ENCODE results near the gene HIGD2A. TPM values are rescaled to one million over a fixed set of nuclear protein-coding genes. Genes with fewer than 3 reads are reported as not detected.

Gene HIGD2A
- total and polyA plus RNA-seq, 10 of the 15 experiments (the other 5 are each of a cell fraction or from before 2014, with no cell fraction given): 152 to 348 (median 194) TPM

- Histone ChIP-seq H3K9ac (ENCODE audit: control insufficient read depth, insufficient read depth, low read length) (no peak overlapping the region), H3K27ac (ENCODE audit: control insufficient read depth, insufficient read depth) (no peak overlapping the region), H4K20me1 (ENCODE audit: control insufficient read depth, insufficient read depth) (no peaks in the 10 kb centered on the region), H3K4me2 (ENCODE audit: control insufficient read depth, insufficient read depth) (no peak overlapping the region), H3K9me3 (replicated peaks; ENCODE audit: control insufficient read depth, insufficient read depth, low read length) (no peaks in the 10 kb centered on the region), H3K4me3 (no peak overlapping the region), H3K4me1 (ENCODE audit: control insufficient read depth, insufficient read depth, low read length) (peaks cover 5% of the 10 kb centered on the region), H2AFZ (ENCODE audit: control insufficient read depth, low read depth, low read length) (no peak overlapping the region), H3K36me3 (ENCODE audit: control insufficient read depth in 2 of 2, insufficient read depth in 2 of 2, low read length in 1 of 2) (no peaks in the 10 kb centered on the region), H3K27me3 (replicated peaks in 1 of 2; ENCODE audit: control insufficient read depth in 2 of 2, insufficient read depth in 2 of 2, low read length in 1 of 2) (no peaks in the 10 kb centered on the region), H3K79me2 (ENCODE audit: control insufficient read depth, insufficient read depth, low read length) (no peaks in the 10 kb centered on the region)
- ATAC-seq: no peak
- BruUV-seq (replicated peaks): no TSS peak
- in situ Hi-C loops (cut with MboI) (no loop called here), intact Hi-C loops (cut with micrococcal nuclease; ENCODE audit: unreplicated experiment) (no loop called here)
- TF ChIP-seq USF2 (IDR thresholded peaks at IDR 0.05; ENCODE audit: borderline replicate concordance, low read depth, low read length) (no peak), TCF3 (IDR thresholded peaks at IDR 0.05; ENCODE audit: borderline replicate concordance, insufficient read depth, low read depth, low read length) (no peak), HDAC6 (IDR thresholded peaks at IDR 0.05; ENCODE audit: unreplicated experiment) (no peak), MEF2A (IDR thresholded peaks at IDR 0.05; ENCODE audit: insufficient read depth, low read depth, low read length) (no peak), IRF4 (IDR thresholded peaks at IDR 0.05; ENCODE audit: low read depth, low read length) (no peak), STAT3 (IDR thresholded peaks at IDR 0.05; ENCODE audit: low read depth, low read length) (no peak), RCOR1 (conservative IDR thresholded peaks at IDR 0.05; ENCODE audit: low read depth, low read length) (no peak), HDGF (IDR thresholded peaks at IDR 0.05) (no peak), MYC (IDR thresholded peaks at IDR 0.05; ENCODE audit: insufficient read depth, insufficient read length, insufficient replicate concordance, low read length, severe bottlenecking) (no peak)
- TF ChIP-seq, protein P1, sequence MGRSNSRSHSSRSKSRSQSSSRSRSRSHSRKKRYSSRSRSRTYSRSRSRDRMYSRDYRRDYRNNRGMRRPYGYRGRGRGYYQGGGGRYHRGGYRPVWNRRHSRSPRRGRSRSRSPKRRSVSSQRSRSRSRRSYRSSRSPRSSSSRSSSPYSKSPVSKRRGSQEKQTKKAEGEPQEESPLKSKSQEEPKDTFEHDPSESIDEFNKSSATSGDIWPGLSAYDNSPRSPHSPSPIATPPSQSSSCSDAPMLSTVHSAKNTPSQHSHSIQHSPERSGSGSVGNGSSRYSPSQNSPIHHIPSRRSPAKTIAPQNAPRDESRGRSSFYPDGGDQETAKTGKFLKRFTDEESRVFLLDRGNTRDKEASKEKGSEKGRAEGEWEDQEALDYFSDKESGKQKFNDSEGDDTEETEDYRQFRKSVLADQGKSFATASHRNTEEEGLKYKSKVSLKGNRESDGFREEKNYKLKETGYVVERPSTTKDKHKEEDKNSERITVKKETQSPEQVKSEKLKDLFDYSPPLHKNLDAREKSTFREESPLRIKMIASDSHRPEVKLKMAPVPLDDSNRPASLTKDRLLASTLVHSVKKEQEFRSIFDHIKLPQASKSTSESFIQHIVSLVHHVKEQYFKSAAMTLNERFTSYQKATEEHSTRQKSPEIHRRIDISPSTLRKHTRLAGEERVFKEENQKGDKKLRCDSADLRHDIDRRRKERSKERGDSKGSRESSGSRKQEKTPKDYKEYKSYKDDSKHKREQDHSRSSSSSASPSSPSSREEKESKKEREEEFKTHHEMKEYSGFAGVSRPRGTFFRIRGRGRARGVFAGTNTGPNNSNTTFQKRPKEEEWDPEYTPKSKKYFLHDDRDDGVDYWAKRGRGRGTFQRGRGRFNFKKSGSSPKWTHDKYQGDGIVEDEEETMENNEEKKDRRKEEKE (IDR thresholded peaks at IDR 0.05): no peak
- TF ChIP-seq, protein P2, sequence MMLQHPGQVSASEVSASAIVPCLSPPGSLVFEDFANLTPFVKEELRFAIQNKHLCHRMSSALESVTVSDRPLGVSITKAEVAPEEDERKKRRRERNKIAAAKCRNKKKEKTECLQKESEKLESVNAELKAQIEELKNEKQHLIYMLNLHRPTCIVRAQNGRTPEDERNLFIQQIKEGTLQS (IDR thresholded peaks at IDR 0.05; ENCODE audit: borderline replicate concordance, extremely low read depth, low read depth, low read length): no peak
- TF ChIP-seq, protein P3, sequence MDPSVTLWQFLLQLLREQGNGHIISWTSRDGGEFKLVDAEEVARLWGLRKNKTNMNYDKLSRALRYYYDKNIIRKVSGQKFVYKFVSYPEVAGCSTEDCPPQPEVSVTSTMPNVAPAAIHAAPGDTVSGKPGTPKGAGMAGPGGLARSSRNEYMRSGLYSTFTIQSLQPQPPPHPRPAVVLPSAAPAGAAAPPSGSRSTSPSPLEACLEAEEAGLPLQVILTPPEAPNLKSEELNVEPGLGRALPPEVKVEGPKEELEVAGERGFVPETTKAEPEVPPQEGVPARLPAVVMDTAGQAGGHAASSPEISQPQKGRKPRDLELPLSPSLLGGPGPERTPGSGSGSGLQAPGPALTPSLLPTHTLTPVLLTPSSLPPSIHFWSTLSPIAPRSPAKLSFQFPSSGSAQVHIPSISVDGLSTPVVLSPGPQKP (IDR thresholded peaks at IDR 0.05; ENCODE audit: low read depth, low read length): no peak
- ChIA-PET CTCF (interaction anchor here (4.6 kb wide), 1 partner anchor 16 kb away, joined by 15 read pairs; the partner anchor contains the start of gene CLTB), RAD21 (ENCODE audit: unreplicated experiment) (no interaction called here), POLR2A (no interaction called here), SMC1A (ENCODE audit: uncharacterized antibody, unreplicated experiment) (no interaction called here)
- no peak for DNase-seq (ENCODE audit: low read depth, low spot score)
- no peak for FAIRE-seq
- 67% methylated on average over 4 of the region's 5 CpGs for WGBS (ENCODE audit: insufficient coverage, insufficient replicate concordance, low lambda C conversion rate, missing lambda C conversion rate)
Observed at GRCh38 chr5:176432707-176433106, 44.2 kb downstream of the HIGD2A start.
